Liver (tissue), 9 donors: Measurements from ENCODE around the gene GRID1. TPM values are rescaled to one million over a fixed set of nuclear protein-coding genes. Genes with fewer than 3 reads are reported as not detected.

Source experiments
- DNase-seq: peaks from one replicate; pipeline ENCODE4 v3.0.0-alpha.2; 2017; ENCODE audit warnings: low spot score
- H3K27ac ChIP-seq, 2 donors: one replicate each; pipeline ENCODE4 v1.7.0; 2013; ENCODE audit warnings: inconsistent platforms in 2 of 2, low read length in 2 of 2, control low read depth in 1 of 2, low read depth in 1 of 2, mild to moderate bottlenecking in 1 of 2
- H3K27me3 ChIP-seq, 4 donors: one replicate each; pipeline versions ENCODE4 v1.6.1 to v1.7.0; 2013; ENCODE audit warnings: low read length in 3 of 4, inconsistent platforms in 1 of 4, mild to moderate bottlenecking in 1 of 4, moderate library complexity in 1 of 4; ENCODE audit not compliant: control insufficient read depth in 4 of 4, insufficient read depth in 4 of 4
- H3K36me3 ChIP-seq, 4 donors: one replicate each; pipeline versions ENCODE4 v1.6.1 to v1.7.0; 2013; ENCODE audit warnings: low read length in 3 of 4, mild to moderate bottlenecking in 3 of 4, low read depth in 1 of 4, moderate library complexity in 1 of 4; ENCODE audit not compliant: control insufficient read depth in 4 of 4, insufficient read depth in 3 of 4
- H3K4me1 ChIP-seq, 4 donors: one replicate each; pipeline versions ENCODE4 v1.6.1 to v1.7.0; 2013; ENCODE audit warnings: low read length in 3 of 4, mild to moderate bottlenecking in 3 of 4, moderate library complexity in 1 of 4; ENCODE audit not compliant: control insufficient read depth in 4 of 4, insufficient read depth in 4 of 4
- H3K4me3 ChIP-seq, 3 donors: one replicate each; pipeline versions ENCODE4 v1.6.1 to v1.7.0; 2013; ENCODE audit warnings: low read length in 3 of 3, control low read depth in 1 of 3, low read depth in 1 of 3, mild to moderate bottlenecking in 1 of 3
- H3K9ac ChIP-seq, 2 donors: one replicate each; pipeline ENCODE4 v1.7.0; 2013; ENCODE audit warnings: low read length in 2 of 2, mild to moderate bottlenecking in 2 of 2, moderate library complexity in 2 of 2, control low read depth in 1 of 2, low read depth in 1 of 2
- H3K9me3 ChIP-seq, 4 donors: one replicate each; pipeline versions ENCODE4 v1.6.1 to v1.7.0; 2013; ENCODE audit warnings: low read length in 3 of 4; ENCODE audit not compliant: control insufficient read depth in 4 of 4
- ATF3 ChIP-seq: IDR thresholded peaks from 2 replicates; pipeline ENCODE4 v1.6.1; 2016; ENCODE audit warnings: antibody characterized with exemption
- CTCF ChIP-seq: fragments of 150-350 bp; IDR thresholded peaks from 2 replicates; pipeline ENCODE4 v1.5.1; 2017; ENCODE audit warnings: improper control_type of control experiment, low read depth, low read length; ENCODE audit not compliant: missing input control
- FOXA1 ChIP-seq: IDR thresholded peaks from 2 replicates; pipeline ENCODE4 v1.6.1; 2016; ENCODE audit warnings: antibody characterized with exemption
- FOXA2 ChIP-seq: IDR thresholded peaks from 2 replicates; pipeline ENCODE4 v1.6.1; 2016; ENCODE audit warnings: antibody characterized with exemption
- GABPA ChIP-seq, 2 donors: IDR thresholded peaks in 1 of 2; conservative IDR thresholded peaks in 1 of 2; 2 replicates each; pipeline ENCODE4 v1.6.1; 2016; ENCODE audit warnings: antibody characterized with exemption in 2 of 2, mild to moderate bottlenecking in 1 of 2, moderate library complexity in 1 of 2
- NR2F2 ChIP-seq: IDR thresholded peaks from 2 replicates; pipeline ENCODE4 v1.6.1; 2016; ENCODE audit warnings: antibody characterized with exemption
- RAD21 ChIP-seq, 2 donors: IDR thresholded peaks; 2 replicates each; pipeline ENCODE4 v1.6.1; 2016; ENCODE audit warnings: antibody characterized with exemption in 2 of 2, mild to moderate bottlenecking in 2 of 2
- SP1 ChIP-seq: IDR thresholded peaks from 2 replicates; pipeline ENCODE4 v1.6.1; 2018; ENCODE audit warnings: antibody characterized with exemption, mild to moderate bottlenecking
- TAF1 ChIP-seq: conservative IDR thresholded peaks from 2 replicates; pipeline ENCODE4 v1.6.1; 2016; ENCODE audit warnings: antibody characterized with exemption, mild to moderate bottlenecking
- YY1 ChIP-seq: IDR thresholded peaks from 2 replicates; pipeline ENCODE4 v1.6.1; 2016; ENCODE audit warnings: antibody characterized with exemption, mild to moderate bottlenecking
- ZBTB33 ChIP-seq: IDR thresholded peaks from 2 replicates; pipeline ENCODE4 v1.6.1; 2016; ENCODE audit warnings: antibody characterized with exemption
- WGBS: extraction: QIAGEN DNeasy Blood & Tissue Kit; methylation state at CpG from one replicate; pipeline ENCODE4 v1.1.7; 2013; 5-methylcytosine and 5-hydroxymethylcytosine counted together
- polyA plus RNA-seq, 2 donors: library from polyadenylated mRNA; stranded (reverse) in 1 of 2; unstranded in 1 of 2; fragments of 200-250 nt in 1 of 2; fragments of >200 nt in 1 of 2; fragmentation: Nextera tagmentation in 1 of 2; extraction: Ambion mirVana in 1 of 2; gene quantifications; one replicate each; pipeline versions ENCODE4 v1.2.1 to v1.2.3, GENCODE V29; 2013 to 2015
- total RNA-seq, 2 donors: library from RNA; depleted of rRNA; stranded (reverse); fragments of >200 nt; gene quantifications; one replicate each; pipeline ENCODE4 v1.2.3, GENCODE V29; 2014
- donor health status: healthy.
- donor health status: healthy.
- donor health status: healthy.
- donor health status: healthy.
- donor health status: healthy.

GRID1 gene
- total and polyA plus RNA-seq, 4 donors = 0.09 to 0.17 (median 0.14) TPM; not detected in 1

GRCh38 chr10:86065711-86066251 is 300.8 kb downstream of the GRID1 start:
- TF ChIP-seq ATF3 = no peak
- TF ChIP-seq FOXA2 = no peak
- no peak for TF ChIP-seq SP1
- no peak for TF ChIP-seq CTCF
- TF ChIP-seq NR2F2 = no peak
- no peak for DNase-seq
- no peak overlapping the region for H3K4me3 ChIP-seq

GRCh38 chr10:86064931-86065662 is 301.5 kb downstream of the GRID1 start:
- no peak for TF ChIP-seq YY1
- no peak for TF ChIP-seq NR2F2
- TF ChIP-seq GABPA (IDR thresholded peaks at IDR 0.05 in 1 of 2, conservative IDR thresholded peaks at IDR 0.05 in 1 of 2) = no peak
- no peak for TF ChIP-seq TAF1
- no peak for TF ChIP-seq ZBTB33
- TF ChIP-seq FOXA2 = no peak
- no peak for TF ChIP-seq SP1
- TF ChIP-seq CTCF = no peak
- TF ChIP-seq FOXA1 = no peak
- no peak for TF ChIP-seq RAD21 (IDR thresholded peaks at IDR 0.05)
- no peaks in the 10 kb centered on the region for H3K9me3 ChIP-seq
- no peaks in the 10 kb centered on the region for H3K4me1 ChIP-seq
- no peak overlapping the region for H3K4me3 ChIP-seq
- 77% methylated on average over 5 of the region's 5 CpGs for WGBS
- DNase-seq = no peak
- H3K27ac ChIP-seq = no peak overlapping the region
- H3K9ac ChIP-seq = no peak overlapping the region
- H3K27me3 ChIP-seq = no peaks in the 10 kb centered on the region
- H3K36me3 ChIP-seq = no peaks in the 10 kb centered on the region

More at GRCh38 chr10:86065711-86066251, 300.8 kb downstream of the GRID1 start:
- Histone ChIP-seq H3K36me3 (no peaks in the 10 kb centered on the region), H3K4me1 (no peaks in the 10 kb centered on the region), H3K9ac (no peak overlapping the region), H3K27ac (no peak overlapping the region), H3K9me3 (no peaks in the 10 kb centered on the region), H3K27me3 (no peaks in the 10 kb centered on the region)
- 74% methylated on average over 6 of the region's 6 CpGs for WGBS
